H1 (cell line): ENCODE measurements around the gene LTBP1. TPM values are rescaled to one million over a fixed set of nuclear protein-coding genes. Genes with fewer than 3 reads are reported as not detected.

ENCODE experiments used
- CTCF ChIA-PET: fragments of 300-600 bp; sonication (Branson Sonifier 250); formaldehyde crosslinking; loops from one replicate; lab custom pipeline; 2021; ENCODE audit not compliant: partially characterized antibody; lab: Charles Lee
- POLR2A ChIA-PET: fragments of 300-600 bp; sonication (Branson Sonifier 250); formaldehyde crosslinking; loops from one replicate; lab custom pipeline; 2021; ENCODE audit warnings: inconsistent platforms; ENCODE audit not compliant: partially characterized antibody; lab: Charles Lee
- DNase-seq, 2 experiments: peaks; one replicate each; pipeline versions ENCODE4 v3.0.0 to v3.0.0-alpha.2; 2010 to 2022; ENCODE audit warnings: low spot score in 2 of 2, low read depth in 1 of 2, mixed read lengths in 1 of 2
- FAIRE-seq: peaks from 2 replicates; lab custom pipeline; 2011; peaks lifted over from hg19 to GRCh38; lab: Jason Lieb, UNC
- H2AFZ ChIP-seq: 2 replicates; pipeline ENCODE4 v1.8.1; 2012; ENCODE audit warnings: low read length, inconsistent platforms
- H2AK5ac ChIP-seq: 2 replicates; pipeline ENCODE4 v1.6.1; 2013; ENCODE audit warnings: low read depth, low read length
- H2BK120ac ChIP-seq: replicated peaks from 2 replicates; pipeline ENCODE3; 2013; ENCODE audit warnings: low read depth, low read length, inconsistent platforms
- H2BK12ac ChIP-seq: 2 replicates; pipeline ENCODE4 v1.6.1; 2013; ENCODE audit warnings: low read depth, low read length
- H2BK15ac ChIP-seq: 2 replicates; pipeline ENCODE4 v1.6.1; 2013; ENCODE audit warnings: low read length
- H2BK20ac ChIP-seq: 2 replicates; pipeline ENCODE4 v1.6.1; 2013; ENCODE audit warnings: low read length
- H2BK5ac ChIP-seq: 2 replicates; pipeline ENCODE4 v1.6.1; 2013; ENCODE audit warnings: low read depth, low read length
- H3K14ac ChIP-seq: 2 replicates; pipeline ENCODE4 v1.6.1; 2013; ENCODE audit warnings: inconsistent platforms; ENCODE audit not compliant: insufficient read length
- H3K18ac ChIP-seq: 2 replicates; pipeline ENCODE4 v1.6.1; 2013; ENCODE audit warnings: low read length; ENCODE audit errors: extremely low read depth
- H3K23ac ChIP-seq: 2 replicates; pipeline ENCODE4 v1.6.1; 2013; ENCODE audit warnings: inconsistent platforms; ENCODE audit not compliant: insufficient read length
- H3K23me2 ChIP-seq: 2 replicates; pipeline ENCODE4 v1.6.1; 2013; ENCODE audit warnings: low read depth, low read length
- H3K27ac ChIP-seq: 2 replicates; pipeline ENCODE4 v1.6.1; 2011; ENCODE audit warnings: low read depth, low read length, inconsistent platforms
- H3K27me3 ChIP-seq, 4 experiments: replicated peaks in 1 of 4; 1 replicate in 1 of 4; 2 replicates in 3 of 4; pipeline versions ENCODE4 v1.6.1 to v1.8.1; 2011 to 2013; ENCODE audit warnings: low read length in 3 of 4, mild to moderate bottlenecking in 3 of 4, inconsistent platforms in 2 of 4, mixed read lengths in 2 of 4, moderate library complexity in 1 of 4; ENCODE audit not compliant: control insufficient read depth in 3 of 4, insufficient read depth in 3 of 4; ENCODE audit errors: extremely low read depth in 1 of 4
- H3K36me3 ChIP-seq, 4 experiments: 2 replicates each; pipeline versions ENCODE4 v1.6.1 to v1.8.1; 2011 to 2013; ENCODE audit warnings: mild to moderate bottlenecking in 4 of 4, low read length in 3 of 4, moderate library complexity in 2 of 4, control low read depth in 1 of 4, inconsistent platforms in 1 of 4; ENCODE audit not compliant: insufficient read depth in 4 of 4, control insufficient read depth in 2 of 4
- H3K4ac ChIP-seq: replicated peaks from 2 replicates; pipeline ENCODE3; 2013; ENCODE audit warnings: low read length, low read depth, mixed read lengths, inconsistent platforms; ENCODE audit not compliant: insufficient read length
- H3K4me1 ChIP-seq, 4 experiments: replicated peaks in 1 of 4; 1 replicate in 1 of 4; 2 replicates in 3 of 4; pipeline versions ENCODE4 v1.6.1 to v1.8.1; 2011 to 2013; ENCODE audit warnings: low read length in 3 of 4, inconsistent platforms in 2 of 4, mixed read lengths in 1 of 4; ENCODE audit not compliant: insufficient read depth in 4 of 4, control insufficient read depth in 3 of 4
- H3K4me2 ChIP-seq, 2 experiments: 2 replicates each; pipeline versions ENCODE4 v1.6.1 to v1.8.1; 2011 to 2013; ENCODE audit warnings: low read depth in 2 of 2, low read length in 2 of 2, control low read depth in 1 of 2, inconsistent platforms in 1 of 2, mild to moderate bottlenecking in 1 of 2; ENCODE audit not compliant: insufficient read depth in 1 of 2
- H3K4me3 ChIP-seq, 4 experiments: fragments of 200-600, 300-600 bp in 1 of 4; sonication (generic), shearing (Covaris generic), sonication (Bioruptor Twin) in 1 of 4; 2 replicates each; pipeline versions ENCODE4 v1.5.1 to v1.8.1; 2011 to 2016; ENCODE audit warnings: low read length in 4 of 4, low read depth in 3 of 4, control low read depth in 2 of 4, inconsistent platforms in 2 of 4, mild to moderate bottlenecking in 2 of 4, mixed read lengths in 1 of 4, moderate library complexity in 1 of 4; ENCODE audit not compliant: insufficient read depth in 2 of 4; ENCODE audit errors: extremely low read depth in 1 of 4
- H3K56ac ChIP-seq: replicated peaks from 2 replicates; pipeline ENCODE3; 2013; ENCODE audit warnings: low read depth, mild to moderate bottlenecking, mixed read lengths, low read length, inconsistent platforms; ENCODE audit not compliant: insufficient read length
- H3K79me1 ChIP-seq: 2 replicates; pipeline ENCODE4 v1.6.1; 2013; ENCODE audit warnings: low read depth, low read length, control low read depth
- H3K79me2 ChIP-seq, 2 experiments: 2 replicates each; pipeline versions ENCODE4 v1.6.1 to v1.8.1; 2012 to 2013; ENCODE audit warnings: low read length in 2 of 2, mild to moderate bottlenecking in 2 of 2, inconsistent platforms in 1 of 2; ENCODE audit not compliant: insufficient read depth in 2 of 2, control insufficient read depth in 1 of 2
- H3K9ac ChIP-seq, 4 experiments: replicated peaks in 1 of 4; 1 replicate in 1 of 4; 2 replicates in 3 of 4; pipeline versions ENCODE4 v1.6.1 to v1.8.1; 2011 to 2013; ENCODE audit warnings: low read depth in 3 of 4, low read length in 3 of 4, control low read depth in 2 of 4, mild to moderate bottlenecking in 2 of 4, moderate library complexity in 2 of 4, inconsistent platforms in 1 of 4; ENCODE audit errors: extremely low read depth in 1 of 4
- H3K9me3 ChIP-seq, 2 experiments: 2 replicates each; pipeline versions ENCODE4 v1.6.1 to v1.8.1; 2012 to 2013; ENCODE audit warnings: mild to moderate bottlenecking in 2 of 2, moderate library complexity in 2 of 2, control low read depth in 1 of 2, inconsistent platforms in 1 of 2, low read depth in 1 of 2, low read length in 1 of 2, mixed read lengths in 1 of 2; ENCODE audit not compliant: insufficient read depth in 2 of 2
- H4K20me1 ChIP-seq, 2 experiments: replicated peaks in 1 of 2; 2 replicates each; pipeline versions ENCODE3 to v1.8.1; 2011 to 2013; ENCODE audit warnings: inconsistent platforms in 2 of 2, low read length in 2 of 2, mild to moderate bottlenecking in 1 of 2; ENCODE audit not compliant: insufficient read depth in 2 of 2, control insufficient read depth in 1 of 2
- H4K5ac ChIP-seq: 2 replicates; pipeline ENCODE4 v1.6.1; 2013; ENCODE audit warnings: low read length, low read depth, mixed read lengths, inconsistent platforms; ENCODE audit not compliant: insufficient read length
- H4K8ac ChIP-seq: 2 replicates; pipeline ENCODE4 v1.8.0; 2013; ENCODE audit warnings: mild to moderate bottlenecking, moderate library complexity, low read length, inconsistent platforms; ENCODE audit not compliant: insufficient read depth; ENCODE audit errors: extremely low read depth
- H4K91ac ChIP-seq: replicated peaks from 2 replicates; pipeline ENCODE3; 2013; ENCODE audit warnings: low read length, mixed read lengths, inconsistent platforms; ENCODE audit not compliant: insufficient read length
- CBX8 ChIP-seq: fragments of 300-800, 300-1000 bp; sonication (generic); IDR thresholded peaks from 2 replicates; pipeline ENCODE4 v1.7.1; 2016; ENCODE audit warnings: low read depth, low read length, borderline replicate concordance
- CREB1 ChIP-seq: IDR thresholded peaks from 2 replicates; pipeline ENCODE4 v1.6.1; 2012; ENCODE audit warnings: inconsistent platforms
- CTBP2 ChIP-seq: IDR thresholded peaks from 2 replicates; pipeline ENCODE4 v1.7.0; 2011; ENCODE audit warnings: borderline replicate concordance, mild to moderate bottlenecking, moderate library complexity, mixed read lengths, low read length; ENCODE audit not compliant: insufficient read depth, insufficient read length
- EP300 ChIP-seq, 2 experiments: IDR thresholded peaks; 1 replicate in 1 of 2; 2 replicates in 1 of 2; pipeline ENCODE4 v1.6.1; 2011 to 2012; ENCODE audit warnings: low read depth in 2 of 2, low read length in 2 of 2, mild to moderate bottlenecking in 2 of 2, borderline replicate concordance in 1 of 2, inconsistent platforms in 1 of 2, moderate library complexity in 1 of 2
- KDM1A ChIP-seq: fragments of 200-600, 300-600 bp; sonication (generic); IDR thresholded peaks from 2 replicates; pipeline ENCODE4 v1.7.1; 2016; ENCODE audit warnings: mild to moderate bottlenecking, low read length, borderline replicate concordance
- NRF1 ChIP-seq: IDR thresholded peaks from 2 replicates; pipeline ENCODE4 v1.6.1; 2011; ENCODE audit warnings: mild to moderate bottlenecking, low read depth, low read length, improper control_type of control experiment
- RAD21 ChIP-seq, 2 experiments: IDR thresholded peaks in 1 of 2; conservative IDR thresholded peaks in 1 of 2; 2 replicates each; pipeline ENCODE4 v1.6.1; 2011; ENCODE audit warnings: low read depth in 2 of 2, low read length in 2 of 2, improper control_type of control experiment in 1 of 2, inconsistent platforms in 1 of 2, mild to moderate bottlenecking in 1 of 2, moderate library complexity in 1 of 2
- SIN3A ChIP-seq, 2 experiments: IDR thresholded peaks in 1 of 2; conservative IDR thresholded peaks in 1 of 2; 2 replicates each; pipeline ENCODE4 v1.6.1; 2011 to 2012; ENCODE audit warnings: low read length in 2 of 2, improper control_type of control experiment in 1 of 2, low read depth in 1 of 2, mild to moderate bottlenecking in 1 of 2
- SIRT6 ChIP-seq: IDR thresholded peaks from one replicate; pipeline ENCODE4 v1.7.1; 2012; ENCODE audit warnings: low read length, inconsistent platforms
- SP1 ChIP-seq: IDR thresholded peaks from 2 replicates; pipeline ENCODE4 v1.6.1; 2011; ENCODE audit warnings: low read depth, low read length
- WGBS, 2 experiments: shearing (Covaris generic) in 1 of 2; methylation state at CpG; one replicate each; pipeline versions ENCODE4 v1.1.6 to v1.1.7; 2013 to 2015; ENCODE audit warnings: low lambda C conversion rate in 2 of 2, mixed read lengths in 2 of 2, inconsistent platforms in 1 of 2, low coverage in 1 of 2, missing lambda C conversion rate in 1 of 2; ENCODE audit not compliant: insufficient replicate concordance in 2 of 2, insufficient coverage in 1 of 2, insufficient read length in 1 of 2; ENCODE audit errors: extremely low coverage in 1 of 2, missing lambda C conversion rate in 1 of 2; 5-methylcytosine and 5-hydroxymethylcytosine counted together
- polyA plus RNA-seq, 7 experiments: library from polyadenylated mRNA; depleted of rRNA in 3 of 7; stranded (reverse) in 5 of 7; unstranded in 2 of 7; fragments of >200 nt in 5 of 7; fragments of 200-250 nt in 2 of 7; gene quantifications; 1 replicate in 5 of 7; 2 replicates in 1 of 7; 4 replicates in 1 of 7; pipeline versions ENCODE4 v1.2.1 to v1.2.3, GENCODE V29; 2011 to 2013; ENCODE audit warnings: missing spikeins in 2 of 7, mixed read lengths in 2 of 7
- total RNA-seq: library from RNA; stranded (reverse); fragmentation: NEBNext Ultra II Directional; extraction: Animal tissue kit (Norgen Biotek cat#: 25700); gene quantifications from 2 replicates; pipeline ENCODE4 v1.2.1, GENCODE V29; 2021
- TF ChIP-seq, protein P1 (sequence below): IDR thresholded peaks from 2 replicates; pipeline ENCODE4 v1.6.1; 2011; ENCODE audit warnings: low read length, improper control_type of control experiment
- TF ChIP-seq, protein P2 (sequence below): IDR thresholded peaks from 2 replicates; pipeline ENCODE4 v1.6.1; 2012; ENCODE audit warnings: inconsistent platforms

The LTBP1 gene
- total and polyA plus RNA-seq, 2 of the 8 experiments (the other 6 are each of a cell fraction or from before 2014, with no cell fraction given) = 15.4 to 24.7 TPM

DNA sequence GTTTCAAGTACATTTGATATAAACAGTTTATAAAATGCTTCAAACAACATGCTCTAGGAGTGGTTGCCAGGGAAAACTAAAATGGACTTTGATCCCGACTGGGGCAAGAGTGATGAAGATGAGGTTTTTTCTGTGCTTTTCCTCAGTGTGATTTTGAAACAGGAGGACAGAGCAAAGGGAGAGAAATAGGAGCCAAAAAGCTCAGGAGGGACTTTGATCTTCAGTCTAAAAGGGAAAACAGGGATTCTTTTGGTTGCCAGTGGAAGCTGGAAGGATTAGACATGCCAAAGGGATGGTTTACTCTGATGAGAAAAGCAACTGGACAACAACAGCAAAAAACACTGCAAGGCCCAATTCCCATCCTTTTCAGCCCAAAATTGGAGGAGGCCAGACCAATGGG, 95.5 kb downstream of the LTBP1 start:
- FAIRE-seq = no peak
- Histone ChIP-seq H2BK12ac (no peak overlapping the region), H2BK15ac (no peak overlapping the region), H2BK120ac (no peak overlapping the region), H3K9me3 (no peaks in the 10 kb centered on the region), H3K79me1 (no peaks in the 10 kb centered on the region), H3K23ac (no peak overlapping the region), H2AFZ (no peak overlapping the region), H3K4ac (no peak overlapping the region), H2BK5ac (no peak overlapping the region), H3K23me2 (no peaks in the 10 kb centered on the region), H3K4me3 (no peak overlapping the region), H3K27me3 (no peaks in the 10 kb centered on the region), H3K79me2 (no peaks in the 10 kb centered on the region), H4K91ac (no peak overlapping the region), H4K5ac (no peak overlapping the region), H3K4me2 (no peak overlapping the region), H3K4me1 (no peaks in the 10 kb centered on the region), H2BK20ac (no peak overlapping the region), H3K56ac (no peak overlapping the region), H3K27ac (no peak overlapping the region), H3K36me3 (no peaks in the 10 kb centered on the region), H3K9ac (no peak overlapping the region), H2AK5ac (no peak overlapping the region), H4K8ac (no peak overlapping the region), H4K20me1 (peaks cover 0 to 1% of the 10 kb centered on the region in 2 experiments), H3K18ac (no peak overlapping the region), H3K14ac (no peak overlapping the region)
- ChIA-PET POLR2A (no interaction called here), CTCF (interaction anchor here (0.6 to 0.9 kb wide), 2 partner anchors 10 to 57 kb away, joined by 3 read pairs; no protein-coding TSS in a partner anchor)
- WGBS, 2 experiments = 76% methylated on average over 1 of the region's 1 CpG; no CpG with 5 or more reads in 1 of the 2 experiments
- DNase-seq = no peak
- TF ChIP-seq RAD21 (IDR thresholded peaks at IDR 0.05 in 1 of 2, conservative IDR thresholded peaks at IDR 0.05 in 1 of 2; ENCODE audit: low read depth in 2 of 2, low read length in 2 of 2) (no peak), CREB1 (no peak), SIRT6 (no peak), NRF1 (no peak), SIN3A (conservative IDR thresholded peaks at IDR 0.05 in 1 of 2, IDR thresholded peaks at IDR 0.05 in 1 of 2; ENCODE audit: low read depth in 1 of 2, low read length in 2 of 2) (no peak), SP1 (no peak), CBX8 (no peak), EP300 (IDR thresholded peaks at IDR 0.05; ENCODE audit: borderline replicate concordance in 1 of 2, low read depth in 2 of 2, low read length in 2 of 2) (no peak), KDM1A (no peak), CTBP2 (no peak)
- TF ChIP-seq, protein P1, sequence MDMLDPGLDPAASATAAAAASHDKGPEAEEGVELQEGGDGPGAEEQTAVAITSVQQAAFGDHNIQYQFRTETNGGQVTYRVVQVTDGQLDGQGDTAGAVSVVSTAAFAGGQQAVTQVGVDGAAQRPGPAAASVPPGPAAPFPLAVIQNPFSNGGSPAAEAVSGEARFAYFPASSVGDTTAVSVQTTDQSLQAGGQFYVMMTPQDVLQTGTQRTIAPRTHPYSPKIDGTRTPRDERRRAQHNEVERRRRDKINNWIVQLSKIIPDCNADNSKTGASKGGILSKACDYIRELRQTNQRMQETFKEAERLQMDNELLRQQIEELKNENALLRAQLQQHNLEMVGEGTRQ = no peak
- TF ChIP-seq, protein P2, sequence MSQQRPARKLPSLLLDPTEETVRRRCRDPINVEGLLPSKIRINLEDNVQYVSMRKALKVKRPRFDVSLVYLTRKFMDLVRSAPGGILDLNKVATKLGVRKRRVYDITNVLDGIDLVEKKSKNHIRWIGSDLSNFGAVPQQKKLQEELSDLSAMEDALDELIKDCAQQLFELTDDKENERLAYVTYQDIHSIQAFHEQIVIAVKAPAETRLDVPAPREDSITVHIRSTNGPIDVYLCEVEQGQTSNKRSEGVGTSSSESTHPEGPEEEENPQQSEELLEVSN = no peak
